Upper lobe of right lung (tissue), 1 donor: ENCODE results near the gene AHCYL1. TPM values are rescaled to one million over a fixed set of nuclear protein-coding genes. Genes with fewer than 3 reads are reported as not detected.

ENCODE experiments used
- ATAC-seq: fragments of 200-7000 bp; cut with Tn5 transposase; one replicate; pipeline ENCODE4 v1.9.1; 2020; ENCODE audit warnings: mild to moderate bottlenecking, moderate library complexity
- DNase-seq: peaks from one replicate; pipeline ENCODE4 v3.0.0-alpha.2; 2020
- H3K27ac ChIP-seq: fragments of 200-600 bp; one replicate; pipeline ENCODE4 v1.8.0; 2022
- H3K27me3 ChIP-seq: fragments of 200-600 bp; one replicate; pipeline ENCODE4 v1.8.0; 2022; ENCODE audit warnings: mild to moderate bottlenecking
- H3K36me3 ChIP-seq: fragments of 200-600 bp; one replicate; pipeline ENCODE4 v1.8.0; 2022
- H3K4me1 ChIP-seq: fragments of 200-600 bp; one replicate; pipeline ENCODE4 v1.8.0; 2022
- H3K4me3 ChIP-seq: fragments of 200-600 bp; one replicate; pipeline ENCODE4 v1.8.0; 2022; ENCODE audit warnings: mild to moderate bottlenecking
- H3K9me3 ChIP-seq: fragments of 200-600 bp; one replicate; pipeline ENCODE4 v1.8.0; 2022
- CTCF ChIP-seq: fragments of 200-600 bp; IDR thresholded peaks from one replicate; pipeline ENCODE4 v1.8.0; 2022; ENCODE audit warnings: antibody characterized with exemption
- intact Hi-C: fragments of 100-400 bp; cut with DNase I; formaldehyde crosslinking; loops from one replicate; pipeline ENCODE4 v1.11.0; 2022
- total RNA-seq: library from RNA; stranded (reverse); fragmentation: NEBNext Ultra II Directional; extraction: Animal tissue kit (Norgen Biotek cat#: 25700); gene quantifications from one replicate; pipeline ENCODE4 v1.2.1, GENCODE V29; 2021
- donor health status: DM: no; HTN: yes; CAD: no; lungs with severe emphysema.

AHCYL1 gene
- total RNA-seq, 1 donor from 2014 or later, result 91.7 TPM

GRCh38 chr1:110003747-110004428 is 19.3 kb downstream of the AHCYL1 start:
- peaks cover 54% of the 10 kb centered on the region for H3K4me1 ChIP-seq
- no peak for TF ChIP-seq CTCF
- ATAC-seq (peak; percentile 92), DNase-seq (peak; percentile 78)
- intact Hi-C loops, result no loop called here
- H3K27me3 ChIP-seq, result no peaks in the 10 kb centered on the region
- no peaks in the 10 kb centered on the region for H3K9me3 ChIP-seq
- H3K36me3 ChIP-seq, result peaks cover 2% of the 10 kb centered on the region
- H3K4me3 ChIP-seq, result peak overlapping the region; percentile 19
- H3K27ac ChIP-seq, result peak overlapping the region; percentile 72

DNA sequence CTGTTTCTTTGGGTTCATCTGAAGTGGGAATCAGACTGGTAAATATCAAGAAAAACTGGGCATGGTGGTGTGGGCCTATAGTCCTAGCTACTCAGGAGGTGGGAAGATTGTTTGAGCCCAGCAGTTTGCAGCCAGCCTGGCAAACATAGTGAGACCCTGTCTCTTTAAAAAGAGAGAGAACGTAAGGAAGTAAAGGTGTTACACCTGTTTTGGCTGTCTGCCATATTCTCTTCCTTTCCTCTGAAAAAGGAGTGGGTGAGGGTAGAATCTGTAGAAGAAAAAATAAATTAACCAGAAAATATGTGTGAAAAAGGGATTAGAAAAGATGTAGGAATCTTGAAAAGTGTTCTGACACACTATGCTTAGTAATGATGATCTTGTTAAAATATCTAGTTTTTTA is 20.0 kb downstream of the AHCYL1 start:
- ATAC-seq (no peak), DNase-seq (no peak)
- no peaks in the 10 kb centered on the region for H3K9me3 ChIP-seq
- H3K36me3 ChIP-seq, result peaks cover 9% of the 10 kb centered on the region
- H3K4me1 ChIP-seq, result peaks cover 54% of the 10 kb centered on the region
- no peak for TF ChIP-seq CTCF
- peak overlapping the region; percentile 72 for H3K27ac ChIP-seq
- peak overlapping the region; percentile 19 for H3K4me3 ChIP-seq
- intact Hi-C loops, result no loop called here
- H3K27me3 ChIP-seq, result no peaks in the 10 kb centered on the region

DNA sequence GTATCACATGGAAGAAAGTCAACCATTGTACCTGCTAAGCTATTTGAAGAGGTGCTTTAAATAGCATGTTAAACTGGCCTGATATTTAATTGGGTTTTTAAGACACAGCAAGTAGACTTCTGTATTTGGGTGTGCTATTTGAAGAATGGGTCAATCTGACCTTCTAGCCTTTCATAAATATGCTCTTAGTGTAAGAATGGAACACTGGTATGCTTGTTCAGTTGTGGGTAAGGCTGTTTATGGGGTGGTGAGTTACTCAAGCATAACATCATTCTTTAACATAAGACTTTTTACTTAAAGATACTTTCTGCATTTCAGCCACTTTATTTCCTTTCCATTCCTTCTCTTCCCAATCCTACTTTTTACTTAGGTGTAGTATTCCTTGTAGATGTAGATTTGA is 21.4 kb downstream of the AHCYL1 start:
- peak overlapping the region; percentile 37 for H3K27ac ChIP-seq
- intact Hi-C loops, result no loop called here
- no peak for DNase-seq
- no peaks in the 10 kb centered on the region for H3K9me3 ChIP-seq
- ATAC-seq, result peak; percentile 31
- no peaks in the 10 kb centered on the region for H3K27me3 ChIP-seq
- H3K4me3 ChIP-seq, result no peak overlapping the region
- TF ChIP-seq CTCF, result no peak
- peaks cover 23% of the 10 kb centered on the region for H3K36me3 ChIP-seq
- peaks cover 54% of the 10 kb centered on the region for H3K4me1 ChIP-seq

DNA sequence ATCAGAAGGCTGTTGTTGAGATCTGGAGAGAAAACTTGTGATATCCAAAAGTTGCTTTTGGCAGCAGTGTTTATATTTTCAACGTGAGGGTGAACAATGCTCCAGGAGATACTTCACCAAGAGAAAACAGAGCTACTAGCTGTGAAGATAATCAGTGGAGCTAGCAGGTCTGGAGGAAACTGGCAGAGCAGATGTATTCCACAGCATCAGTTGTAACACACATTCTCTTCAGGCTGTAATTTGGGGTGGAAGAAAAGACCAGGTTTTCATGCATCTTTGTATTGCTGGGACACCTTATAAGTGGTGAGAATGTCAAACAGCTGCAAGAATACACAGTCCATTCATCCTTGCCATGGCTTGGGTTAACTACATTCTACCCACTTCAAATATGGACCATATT is 22.0 kb downstream of the AHCYL1 start:
- Histone ChIP-seq H3K27ac (peak overlapping the region; percentile 37), H3K36me3 (peaks cover 29% of the 10 kb centered on the region), H3K4me3 (no peak overlapping the region), H3K27me3 (no peaks in the 10 kb centered on the region), H3K9me3 (no peaks in the 10 kb centered on the region), H3K4me1 (peaks cover 54% of the 10 kb centered on the region)
- intact Hi-C loops, result no loop called here
- ATAC-seq, result no peak
- no peak for TF ChIP-seq CTCF
- DNase-seq, result no peak

- TF ChIP-seq CTCF, result no peak
- no peak for ATAC-seq
- no peaks in the 10 kb centered on the region for H3K9me3 ChIP-seq
- H3K27ac ChIP-seq, result no peak overlapping the region
- intact Hi-C loops, result no loop called here
- peaks cover 54% of the 10 kb centered on the region for H3K4me1 ChIP-seq
- H3K27me3 ChIP-seq, result no peaks in the 10 kb centered on the region
- no peak overlapping the region for H3K4me3 ChIP-seq
- H3K36me3 ChIP-seq, result peaks cover 36% of the 10 kb centered on the region
- DNase-seq, result no peak
These were observed 22.7 kb downstream of the AHCYL1 start for GRCh38 chr1:110007046-110007830.
